ENCODE data around the gene KCNN1.
A peak's percentile ranks its signal among the peaks of the same experiment; 100 is the strongest.

The KCNN1 gene

GRCh38 chr19:17953316-17953801, 13.5 kb upstream of the KCNN1 start:
- no peaks in the 10 kb centered on the region for H3K9me3 Mint-ChIP-seq
- no peak for DNase-seq (ENCODE audit: low spot score in 2 of 2)
- H3K27ac Mint-ChIP-seq = no peak overlapping the region
- peaks cover 30% of the 10 kb centered on the region for H3K4me1 Mint-ChIP-seq
- peaks cover 23% of the 10 kb centered on the region for H3K36me3 Mint-ChIP-seq
- no peak for ATAC-seq
- H3K4me3 Mint-ChIP-seq = peak overlapping the region; percentile 85

- Mint-ChIP-seq H3K4me1 (peaks cover 28% of the 10 kb centered on the region), H3K4me3 (no peak overlapping the region), H3K36me3 (peaks cover 18% of the 10 kb centered on the region), H3K9me3 (no peaks in the 10 kb centered on the region), H3K27ac (no peak overlapping the region)
- ATAC-seq (no peak), DNase-seq (ENCODE audit: low spot score in 2 of 2) (no peak)
Measured at GRCh38 chr19:17953869-17954268, 13.0 kb upstream of the KCNN1 start.

GRCh38 chr19:17954401-17954800, 12.5 kb upstream of the KCNN1 start:
- Mint-ChIP-seq H3K36me3 (peaks cover 12% of the 10 kb centered on the region), H3K4me1 (peaks cover 23% of the 10 kb centered on the region), H3K9me3 (no peaks in the 10 kb centered on the region), H3K27ac (no peak overlapping the region), H3K4me3 (no peak overlapping the region)
- ATAC-seq = no peak
- DNase-seq (ENCODE audit: low spot score in 2 of 2) = no peak

GRCh38 chr19:17957149-17957849, 9.6 kb upstream of the KCNN1 start:
- ATAC-seq (peak; percentile 6), DNase-seq (ENCODE audit: low spot score in 2 of 2) (no peak)
- Mint-ChIP-seq H3K36me3 (no peaks in the 10 kb centered on the region), H3K4me3 (no peak overlapping the region), H3K4me1 (peaks cover 5% of the 10 kb centered on the region), H3K9me3 (no peaks in the 10 kb centered on the region), H3K27ac (peak overlapping the region; percentile 2)

GRCh38 chr19:17957885-17958284, 9.0 kb upstream of the KCNN1 start:
- Mint-ChIP-seq H3K27ac (no peak overlapping the region), H3K4me1 (no peaks in the 10 kb centered on the region), H3K36me3 (no peaks in the 10 kb centered on the region), H3K4me3 (no peak overlapping the region), H3K9me3 (no peaks in the 10 kb centered on the region)
- ATAC-seq (no peak), DNase-seq (ENCODE audit: low spot score in 2 of 2) (no peak)

- no peak for DNase-seq (ENCODE audit: low spot score in 2 of 2)
- no peak overlapping the region for H3K27ac Mint-ChIP-seq
- H3K4me3 Mint-ChIP-seq = no peak overlapping the region
- H3K4me1 Mint-ChIP-seq = peaks cover 15% of the 10 kb centered on the region
- H3K36me3 Mint-ChIP-seq = no peaks in the 10 kb centered on the region
- H3K9me3 Mint-ChIP-seq = no peaks in the 10 kb centered on the region
- ATAC-seq = no peak
Measured at GRCh38 chr19:17963936-17964691, 2.8 kb upstream of the KCNN1 start.

- Mint-ChIP-seq H3K4me3 (no peak overlapping the region), H3K9me3 (no peaks in the 10 kb centered on the region), H3K4me1 (peaks cover 15% of the 10 kb centered on the region), H3K36me3 (no peaks in the 10 kb centered on the region), H3K27ac (no peak overlapping the region)
- DNase-seq (ENCODE audit: low spot score in 2 of 2) (no peak), ATAC-seq (no peak)
Measured at GRCh38 chr19:17965370-17966128, 1.4 kb upstream of the KCNN1 start.

- no peak for DNase-seq (ENCODE audit: low spot score in 2 of 2)
- Mint-ChIP-seq H3K4me1 (peaks cover 15% of the 10 kb centered on the region), H3K36me3 (no peaks in the 10 kb centered on the region), H3K4me3 (peak overlapping the region; percentile 44), H3K9me3 (no peaks in the 10 kb centered on the region), H3K27ac (no peak overlapping the region)
- ATAC-seq = no peak
Measured at GRCh38 chr19:17966129-17966483, 801 bp upstream of the KCNN1 start.

- no peaks in the 10 kb centered on the region for H3K9me3 Mint-ChIP-seq
- DNase-seq (ENCODE audit: low spot score in 2 of 2) (no peak), ATAC-seq (no peak)
- peak overlapping the region; percentile 26 for H3K4me3 Mint-ChIP-seq
- H3K27ac Mint-ChIP-seq = no peak overlapping the region
- peaks cover 15% of the 10 kb centered on the region for H3K4me1 Mint-ChIP-seq
- no peaks in the 10 kb centered on the region for H3K36me3 Mint-ChIP-seq
Measured at GRCh38 chr19:17967257-17968051, 547 bp downstream of the KCNN1 start.

GRCh38 chr19:17968362-17968761, 1.5 kb downstream of the KCNN1 start:
- Mint-ChIP-seq H3K36me3 (peaks cover 4% of the 10 kb centered on the region), H3K4me3 (no peak overlapping the region), H3K4me1 (peaks cover 15% of the 10 kb centered on the region), H3K9me3 (no peaks in the 10 kb centered on the region), H3K27ac (no peak overlapping the region)
- no peak for DNase-seq (ENCODE audit: low spot score in 2 of 2)
- ATAC-seq = no peak

GRCh38 chr19:17969096-17969792, 2.3 kb downstream of the KCNN1 start:
- H3K9me3 Mint-ChIP-seq = no peaks in the 10 kb centered on the region
- H3K4me1 Mint-ChIP-seq = peaks cover 15% of the 10 kb centered on the region
- peaks cover 4% of the 10 kb centered on the region for H3K36me3 Mint-ChIP-seq
- no peak overlapping the region for H3K4me3 Mint-ChIP-seq
- ATAC-seq (no peak), DNase-seq (ENCODE audit: low spot score in 2 of 2) (no peak)
- no peak overlapping the region for H3K27ac Mint-ChIP-seq

GRCh38 chr19:17972230-17972629, 5.3 kb downstream of the KCNN1 start:
- Mint-ChIP-seq H3K27ac (no peak overlapping the region), H3K4me1 (no peaks in the 10 kb centered on the region), H3K4me3 (no peak overlapping the region), H3K36me3 (peaks cover 4% of the 10 kb centered on the region), H3K9me3 (no peaks in the 10 kb centered on the region)
- no peak for ATAC-seq
- DNase-seq (ENCODE audit: low spot score in 2 of 2) = no peak

- ATAC-seq (no peak), DNase-seq (ENCODE audit: low spot score in 2 of 2) (no peak)
- Mint-ChIP-seq H3K27ac (no peak overlapping the region), H3K36me3 (peaks cover 4% of the 10 kb centered on the region), H3K4me1 (no peaks in the 10 kb centered on the region), H3K4me3 (no peak overlapping the region), H3K9me3 (no peaks in the 10 kb centered on the region)
Measured at GRCh38 chr19:17973759-17974158, 6.9 kb downstream of the KCNN1 start.

- Mint-ChIP-seq H3K36me3 (peaks cover 4% of the 10 kb centered on the region), H3K9me3 (no peaks in the 10 kb centered on the region), H3K4me3 (no peak overlapping the region)
Measured at GRCh38 chr19:17974551-17974950, 7.6 kb downstream of the KCNN1 start.

More at GRCh38 chr19:17974551-17974950, 7.6 kb downstream of the KCNN1 start:
- ATAC-seq = peak; percentile 22
- no peaks in the 10 kb centered on the region for H3K4me1 Mint-ChIP-seq
- no peak overlapping the region for H3K27ac Mint-ChIP-seq
- DNase-seq (ENCODE audit: low spot score in 2 of 2) = no peak

Data from stimulated activated effector memory CD8-positive, alpha-beta T cell treated with anti-CD3 and anti-CD28 coated beads, Interleukin-12 subunit alpha, Interleukin-12 subunit beta, amount 100 ng/mL, for 72 hours (primary cell).